Mucosa of rectum (tissue), 2 donors: ENCODE results near the gene FGR.

Experiments
- H3K27ac ChIP-seq, 2 donors: one replicate each; pipeline ENCODE4 v1.7.0; 2013; ENCODE audit warnings: inconsistent platforms in 2 of 2, low read depth in 2 of 2, low read length in 2 of 2
- H3K27me3 ChIP-seq, 2 donors: one replicate each; pipeline ENCODE4 v1.7.0; 2013; ENCODE audit warnings: low read length in 2 of 2; ENCODE audit not compliant: control insufficient read depth in 2 of 2, insufficient read depth in 2 of 2
- H3K36me3 ChIP-seq, 2 donors: one replicate each; pipeline ENCODE4 v1.7.0; 2013; ENCODE audit warnings: low read length in 2 of 2; ENCODE audit not compliant: control insufficient read depth in 2 of 2, insufficient read depth in 2 of 2
- H3K4me1 ChIP-seq, 2 donors: one replicate each; pipeline ENCODE4 v1.7.0; 2013; ENCODE audit warnings: low read length in 2 of 2, mild to moderate bottlenecking in 1 of 2; ENCODE audit not compliant: control insufficient read depth in 2 of 2, insufficient read depth in 2 of 2
- H3K4me3 ChIP-seq, 2 donors: one replicate each; pipeline ENCODE4 v1.7.0; 2013; ENCODE audit warnings: low read length in 2 of 2
- H3K9ac ChIP-seq, 2 donors: one replicate each; pipeline ENCODE4 v1.7.0; 2013; ENCODE audit warnings: low read length in 2 of 2, low read depth in 1 of 2, mild to moderate bottlenecking in 1 of 2
- H3K9me3 ChIP-seq, 2 donors: one replicate each; pipeline ENCODE4 v1.7.0; 2013; ENCODE audit warnings: low read length in 2 of 2; ENCODE audit not compliant: control insufficient read depth in 2 of 2
- donor health status: healthy.
- donor health status: Normal muscosa, but diverticular disease.

FGR gene

DNA sequence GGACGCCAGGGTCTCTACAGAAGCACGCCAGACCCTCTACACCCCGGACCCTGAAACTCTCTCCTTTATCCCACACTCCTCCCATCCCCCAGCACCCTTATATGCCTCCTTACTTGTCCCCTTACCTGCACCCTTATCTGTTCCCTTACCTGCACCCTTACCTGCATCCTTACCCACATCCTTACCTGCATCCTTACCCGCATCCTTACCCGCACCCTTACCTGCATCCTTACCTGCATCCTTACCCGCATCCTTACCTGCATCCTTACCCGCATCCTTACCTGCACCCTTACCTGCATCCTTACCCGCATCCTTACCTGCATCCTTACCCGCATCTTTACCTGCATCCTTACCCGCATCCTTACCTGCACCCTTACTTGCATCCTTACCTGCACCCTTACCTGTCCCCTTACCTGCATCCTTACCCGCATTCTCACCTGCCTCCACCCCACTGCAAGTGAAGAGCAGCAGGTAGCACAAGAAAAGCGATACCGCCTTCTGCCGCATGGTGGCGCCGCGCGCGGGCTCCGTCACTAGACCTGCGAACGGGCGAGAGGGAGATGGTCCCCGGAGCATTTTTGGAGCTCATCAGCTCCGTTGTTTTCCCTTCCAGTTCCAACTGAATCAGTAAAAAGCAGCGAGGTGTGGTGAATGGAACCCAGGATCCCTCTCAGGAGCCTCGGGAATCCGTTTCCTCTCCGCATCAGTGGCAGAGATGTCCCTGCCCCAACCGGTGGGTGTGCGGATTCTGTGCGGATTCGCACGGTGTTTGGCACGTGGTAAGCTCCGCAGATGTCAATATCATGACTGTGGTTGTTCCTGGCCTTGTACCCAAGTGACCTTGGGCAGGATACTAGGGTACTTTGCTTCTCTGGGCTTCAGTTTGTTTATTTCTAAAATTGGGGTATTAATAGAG lies 34.1 kb upstream of the FGR start:
- Histone ChIP-seq H3K4me1 (peaks cover 8 to 16% of the 10 kb centered on the region in 2 donors), H3K9ac (peak overlapping the region in 1 of 2 donors; percentile 44)

DNA sequence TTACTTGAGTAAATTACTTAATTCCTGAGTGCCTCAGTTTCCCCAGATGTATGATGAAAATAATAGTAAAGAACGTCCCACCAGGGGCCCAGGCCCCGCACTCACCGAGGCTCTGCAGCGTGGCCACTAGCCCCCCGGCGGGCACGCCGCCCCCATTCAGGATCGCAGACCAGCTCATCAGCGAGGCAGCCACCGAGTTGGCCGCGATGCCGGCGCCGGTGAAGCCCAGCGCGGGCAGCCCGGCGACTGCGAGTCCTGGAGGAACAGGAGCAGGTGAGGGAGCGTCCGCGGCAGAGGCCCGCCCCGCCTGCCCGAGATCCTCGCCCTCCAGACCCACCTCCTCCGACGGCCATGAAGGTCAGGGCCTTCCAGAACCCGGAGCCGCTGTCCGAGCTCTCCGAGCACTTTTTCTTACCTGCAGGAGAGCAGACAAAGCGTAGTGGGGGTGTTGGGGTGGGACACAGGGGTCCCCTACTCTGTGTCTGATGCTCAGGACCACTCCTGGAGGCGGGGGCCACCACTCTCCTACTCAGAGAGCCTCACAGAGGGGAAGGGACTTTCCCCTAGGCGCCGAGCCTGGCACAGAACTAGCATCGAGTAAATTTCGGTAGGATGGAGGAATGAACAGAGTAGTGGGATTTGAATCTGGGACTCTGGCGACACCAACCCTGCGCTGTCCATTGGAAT lies 33.3 kb upstream of the FGR start:
- no peak overlapping the region for H3K27ac ChIP-seq
- H3K9ac ChIP-seq = no peak overlapping the region
- H3K36me3 ChIP-seq = peaks cover 0 to 5% of the 10 kb centered on the region in 2 donors

More for the DNA sequence above, 34.1 kb upstream of the FGR start:
- no peaks in the 10 kb centered on the region for H3K27me3 ChIP-seq
- H3K27ac ChIP-seq = no peak overlapping the region
- H3K9me3 ChIP-seq = no peaks in the 10 kb centered on the region
- peak overlapping the region; percentile 24 to 78 for H3K4me3 ChIP-seq
- peaks cover 0 to 5% of the 10 kb centered on the region in 2 donors for H3K36me3 ChIP-seq

DNA sequence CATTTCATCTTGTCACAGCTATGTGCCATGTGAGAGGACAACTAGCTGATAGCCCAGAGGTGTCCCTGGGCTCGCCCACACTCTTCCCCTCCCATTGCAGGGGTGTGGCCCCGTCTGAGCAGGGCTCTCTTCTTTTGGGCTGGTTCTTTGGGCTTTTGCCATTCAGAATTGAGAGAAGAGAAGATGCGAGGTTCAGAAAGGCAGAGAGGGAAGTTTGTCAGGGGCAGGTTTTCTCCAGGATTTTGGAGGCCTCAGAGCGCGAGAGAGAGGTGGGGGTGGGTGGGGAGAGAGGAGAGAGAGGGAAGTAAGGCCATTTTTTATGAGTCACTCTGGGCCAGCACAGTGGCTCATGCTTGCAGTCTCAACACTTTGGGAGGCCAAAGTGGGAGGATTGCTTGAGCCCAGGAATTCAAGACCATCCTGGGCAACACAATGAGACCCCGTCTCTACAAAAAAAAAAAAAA lies 31.8 kb upstream of the FGR start:
- H3K4me1 ChIP-seq = peaks cover 5 to 9% of the 10 kb centered on the region in 2 donors
- no peaks in the 10 kb centered on the region for H3K9me3 ChIP-seq
- H3K27ac ChIP-seq = no peak overlapping the region
- no peak overlapping the region for H3K9ac ChIP-seq
- H3K27me3 ChIP-seq = no peaks in the 10 kb centered on the region
- H3K36me3 ChIP-seq = peaks cover 0 to 5% of the 10 kb centered on the region in 2 donors
- H3K4me3 ChIP-seq = no peak overlapping the region

More for the DNA sequence above, 33.3 kb upstream of the FGR start:
- Histone ChIP-seq H3K9me3 (no peaks in the 10 kb centered on the region), H3K4me3 (no peak overlapping the region), H3K4me1 (peaks cover 8 to 16% of the 10 kb centered on the region in 2 donors), H3K27me3 (no peaks in the 10 kb centered on the region)

DNA sequence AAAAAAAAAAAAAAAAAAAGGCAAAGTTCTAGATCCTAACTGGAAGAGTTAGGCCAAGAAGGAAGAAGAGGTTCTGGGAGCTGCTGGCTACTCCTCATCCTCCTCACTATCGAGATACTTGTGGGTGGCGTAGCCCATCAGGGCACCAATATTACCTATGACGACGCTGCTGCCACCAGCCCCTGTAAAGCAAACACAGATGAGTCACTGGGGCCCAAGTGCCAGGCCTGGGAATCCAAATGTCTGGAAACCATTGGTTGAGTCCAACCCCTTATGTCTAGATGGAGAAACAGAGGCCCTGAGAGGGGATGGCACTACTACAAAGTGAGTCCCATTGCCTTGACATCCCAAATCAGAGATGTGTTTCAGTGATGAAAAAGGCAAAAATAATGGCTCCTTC lies 31.3 kb upstream of the FGR start:
- Histone ChIP-seq H3K27me3 (no peaks in the 10 kb centered on the region), H3K27ac (no peak overlapping the region), H3K4me1 (peaks cover 3 to 8% of the 10 kb centered on the region in 2 donors), H3K36me3 (peaks cover 0 to 5% of the 10 kb centered on the region in 2 donors), H3K9me3 (no peaks in the 10 kb centered on the region), H3K4me3 (no peak overlapping the region), H3K9ac (no peak overlapping the region)

DNA sequence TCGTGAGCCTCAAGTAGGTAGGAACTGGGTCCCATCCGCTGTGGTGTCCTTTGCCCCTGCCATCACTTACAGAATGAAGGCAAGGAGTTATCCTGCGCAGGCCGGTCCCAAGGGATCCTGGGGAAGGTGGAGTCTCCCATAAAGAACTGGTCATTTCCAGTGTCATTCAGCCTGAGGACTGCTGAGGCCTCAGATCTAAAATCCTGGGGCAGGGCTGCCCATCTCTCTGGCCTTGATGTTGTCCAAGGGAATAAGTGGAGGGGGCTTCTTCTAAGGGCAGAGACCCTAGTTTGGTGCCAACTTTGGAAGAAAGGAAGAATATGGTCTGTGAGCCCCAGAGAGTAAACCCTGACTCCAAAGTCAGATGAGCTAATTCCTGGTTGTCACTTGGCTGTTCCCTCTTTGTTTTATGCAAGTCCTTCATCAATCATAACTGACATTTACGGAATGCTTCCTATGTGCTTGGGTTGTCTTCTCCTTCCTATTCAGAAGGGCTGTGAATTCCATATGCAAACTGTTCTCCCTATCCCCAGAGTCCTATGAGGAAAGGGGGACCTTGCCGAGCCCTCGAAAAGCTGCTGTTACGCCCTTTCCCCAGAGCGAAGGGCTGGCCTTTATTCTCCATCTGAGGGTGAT lies 30.1 kb upstream of the FGR start:
- no peak overlapping the region for H3K9ac ChIP-seq
- H3K27ac ChIP-seq = no peak overlapping the region
- no peaks in the 10 kb centered on the region for H3K9me3 ChIP-seq
- H3K4me1 ChIP-seq = peaks cover 7 to 10% of the 10 kb centered on the region in 2 donors
- H3K36me3 ChIP-seq = peaks cover 0 to 5% of the 10 kb centered on the region in 2 donors
- H3K4me3 ChIP-seq = no peak overlapping the region
- H3K27me3 ChIP-seq = no peaks in the 10 kb centered on the region

DNA sequence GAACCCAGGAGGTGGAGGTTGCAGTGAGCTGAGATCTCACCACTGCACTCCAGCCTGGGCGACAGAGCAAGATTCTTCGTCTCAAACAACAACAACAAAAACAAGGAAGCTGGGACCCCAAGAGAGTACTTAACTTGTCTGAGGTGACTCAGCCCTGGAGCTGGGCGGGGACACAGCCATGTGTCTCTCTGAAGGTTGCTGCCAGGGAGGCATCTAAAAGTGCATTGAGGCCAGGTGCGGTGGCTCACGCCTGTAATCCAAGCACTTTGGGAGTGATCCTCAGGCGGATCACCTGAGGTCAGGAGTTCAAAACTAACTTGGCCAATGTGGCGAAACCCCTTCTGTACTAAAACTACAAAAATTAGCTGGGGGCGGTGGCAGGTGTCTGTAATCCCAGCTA lies 29.3 kb upstream of the FGR start:
- H3K4me3 ChIP-seq = no peak overlapping the region
- H3K27ac ChIP-seq = no peak overlapping the region
- H3K4me1 ChIP-seq = peaks cover 10 to 11% of the 10 kb centered on the region in 2 donors
- peaks cover 0 to 5% of the 10 kb centered on the region in 2 donors for H3K36me3 ChIP-seq
- H3K9me3 ChIP-seq = no peaks in the 10 kb centered on the region
- H3K27me3 ChIP-seq = no peaks in the 10 kb centered on the region
- H3K9ac ChIP-seq = no peak overlapping the region

DNA sequence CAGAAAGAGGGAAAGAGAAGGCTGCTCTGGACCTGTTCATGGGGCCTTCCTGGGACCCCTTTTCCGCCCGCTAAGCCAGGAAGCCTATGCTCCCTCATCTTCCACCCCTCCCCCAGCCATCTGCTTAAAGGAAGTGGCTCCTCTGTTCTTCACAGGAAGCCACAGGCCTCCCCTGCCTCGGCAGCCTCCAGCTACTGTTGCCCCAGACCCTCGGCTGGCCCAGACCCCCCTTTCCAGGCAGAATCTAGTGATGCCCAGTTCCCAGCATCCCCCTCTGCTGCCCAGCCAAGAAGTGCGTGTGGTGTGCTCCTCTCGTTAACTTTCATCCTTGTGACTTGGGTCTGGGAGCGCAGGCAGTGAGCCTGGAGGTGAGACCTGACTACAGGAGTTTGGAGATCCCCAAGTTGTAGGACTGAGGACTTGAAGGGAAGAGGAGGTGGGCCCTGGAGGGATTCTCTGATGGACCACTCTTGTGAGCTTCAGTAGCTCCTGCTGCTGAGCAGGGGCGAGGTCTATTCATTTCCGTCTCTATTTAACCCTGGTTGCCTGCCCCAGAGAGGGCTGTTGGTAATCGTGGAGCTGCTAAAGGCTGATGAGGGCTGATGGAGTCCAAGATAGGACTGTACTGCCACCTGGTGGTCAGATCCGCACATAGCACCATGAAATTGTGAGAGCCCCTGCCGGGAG lies 27.9 kb upstream of the FGR start:
- Histone ChIP-seq H3K27me3 (no peaks in the 10 kb centered on the region), H3K9me3 (no peaks in the 10 kb centered on the region), H3K4me1 (peaks cover 8 to 12% of the 10 kb centered on the region in 2 donors), H3K27ac (peak overlapping the region; percentile 1 to 78), H3K36me3 (peaks cover 0 to 5% of the 10 kb centered on the region in 2 donors), H3K4me3 (no peak overlapping the region), H3K9ac (peak overlapping the region; percentile 18 to 34)

DNA sequence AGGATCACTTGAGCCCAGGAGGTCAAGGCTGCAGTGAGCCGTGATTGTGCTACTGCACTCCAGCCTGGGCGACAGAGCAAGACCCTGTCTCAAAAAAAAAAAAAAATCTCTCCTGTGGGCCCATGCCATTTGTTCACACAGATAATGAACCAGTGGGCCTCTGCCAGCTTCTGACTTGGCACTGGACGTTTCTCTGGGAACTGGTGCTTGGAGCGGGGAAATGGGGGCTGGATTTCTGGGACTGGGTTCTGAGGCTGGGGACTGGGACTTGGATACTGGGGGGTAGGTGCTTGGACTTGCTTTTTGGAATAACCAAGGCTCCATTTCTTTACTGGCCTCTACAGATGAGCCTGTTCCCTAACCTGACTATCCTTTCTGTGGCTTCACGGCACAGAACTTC lies 27.3 kb upstream of the FGR start:
- no peaks in the 10 kb centered on the region for H3K9me3 ChIP-seq
- peak overlapping the region in 1 of 2 donors; percentile 18 for H3K9ac ChIP-seq
- H3K36me3 ChIP-seq = peaks cover 0 to 5% of the 10 kb centered on the region in 2 donors
- no peaks in the 10 kb centered on the region for H3K27me3 ChIP-seq
- H3K27ac ChIP-seq = peak overlapping the region in 1 of 2 donors; percentile 78
- H3K4me1 ChIP-seq = peaks cover 8 to 12% of the 10 kb centered on the region in 2 donors
- no peak overlapping the region for H3K4me3 ChIP-seq

DNA sequence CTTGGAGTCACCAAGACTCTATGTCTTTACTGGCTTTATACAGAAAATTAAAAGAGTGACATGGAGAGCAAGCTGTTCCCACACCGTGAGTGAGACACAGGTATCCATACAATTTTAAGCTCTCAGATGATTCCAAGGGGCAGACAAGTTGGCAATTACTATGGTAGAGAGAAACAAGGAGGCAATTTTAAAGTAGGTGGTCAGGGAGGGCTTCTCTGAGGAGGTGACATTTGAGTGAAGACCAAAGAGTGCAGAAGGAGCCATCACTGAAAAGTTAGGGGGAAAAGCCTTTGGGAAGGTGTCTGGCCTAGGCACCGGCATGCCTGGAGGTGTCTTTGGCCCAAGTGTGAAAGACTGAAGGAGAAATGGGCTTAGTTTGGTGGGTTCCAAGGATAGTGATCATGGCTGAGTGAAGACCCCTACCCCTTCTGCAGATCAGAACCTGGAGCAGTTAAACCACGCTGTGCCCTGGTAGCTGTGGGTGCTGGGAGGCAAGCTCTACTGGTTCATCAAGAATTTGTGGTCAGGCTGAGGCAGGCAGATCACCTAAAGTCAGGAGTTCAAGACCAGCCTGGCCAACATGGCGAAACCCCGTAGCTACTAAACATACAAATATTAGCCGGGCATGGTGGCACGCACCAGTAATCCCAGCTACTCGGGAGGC lies 26.6 kb upstream of the FGR start:
- Histone ChIP-seq H3K27ac (no peak overlapping the region), H3K27me3 (no peaks in the 10 kb centered on the region), H3K9me3 (no peaks in the 10 kb centered on the region), H3K4me3 (no peak overlapping the region), H3K9ac (no peak overlapping the region), H3K4me1 (peaks cover 8 to 12% of the 10 kb centered on the region in 2 donors), H3K36me3 (peaks cover 0 to 5% of the 10 kb centered on the region in 2 donors)
